Activated CD4-positive, alpha-beta T cell treated with anti-CD3 and anti-CD28 coated beads, Interleukin-2, amount 50 U/mL, for 24 hours (primary cell): ENCODE data around the gene CGB1.
"Not testable (repeated sequence)": the region's sequence is repeated elsewhere in the genome, so short reads cannot be mapped to it uniquely, and the experiment has no call there.

ENCODE experiments used
- DNase-seq, 2 donors: peaks; one replicate each; pipeline ENCODE4 v3.0.0-alpha.2; 2020; ENCODE audit warnings: low read depth in 1 of 2, low spot score in 1 of 2

The CGB1 gene

DNA sequence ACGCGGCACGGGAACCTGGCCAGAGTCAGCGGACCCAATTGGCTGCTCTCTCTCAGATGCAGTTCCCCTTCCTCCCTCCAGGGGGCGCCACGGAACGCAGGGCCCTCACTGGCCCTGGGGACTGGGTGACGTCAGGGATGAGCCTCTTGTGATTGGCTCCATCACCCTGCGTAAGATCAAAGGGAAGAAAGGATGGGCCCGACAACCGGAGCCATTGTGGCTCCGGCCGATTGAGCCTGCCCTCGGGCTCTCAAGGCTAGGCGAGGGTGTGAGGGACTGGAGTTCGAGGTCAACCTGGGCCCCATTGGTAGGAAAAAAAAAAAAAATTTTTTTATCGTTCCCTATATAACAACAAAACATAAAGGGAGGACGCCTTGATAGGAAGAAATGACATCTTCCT, at the start of gene CGB1:
Gene CGB1 (minus strand): TSS at position 81 of the 400 bp plus-strand sequence. CDS start 184 bp downstream, outside the sequence.
- not testable (repeated sequence) for DNase-seq

DNA sequence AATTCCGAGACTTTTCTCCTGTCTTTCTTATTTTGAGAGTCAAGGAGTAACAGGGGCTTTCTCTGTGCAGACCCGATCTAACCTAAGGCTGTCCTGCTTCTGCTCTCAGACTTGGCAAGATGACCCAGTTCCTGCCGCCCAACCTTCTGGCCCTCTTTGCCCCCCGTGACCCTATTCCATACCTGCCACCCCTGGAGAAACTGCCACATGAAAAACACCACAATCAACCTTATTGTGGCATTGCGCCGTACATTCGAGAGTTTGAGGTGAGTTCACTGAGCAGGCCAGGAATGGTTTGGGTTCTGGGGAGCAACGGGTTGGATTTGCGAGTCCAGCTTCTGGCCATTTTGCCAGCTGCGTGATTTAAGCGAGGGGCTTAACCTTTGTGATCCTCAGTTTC, 49.6 kb upstream of the CGB1 start:
- DNase-seq, result no peak

DNA sequence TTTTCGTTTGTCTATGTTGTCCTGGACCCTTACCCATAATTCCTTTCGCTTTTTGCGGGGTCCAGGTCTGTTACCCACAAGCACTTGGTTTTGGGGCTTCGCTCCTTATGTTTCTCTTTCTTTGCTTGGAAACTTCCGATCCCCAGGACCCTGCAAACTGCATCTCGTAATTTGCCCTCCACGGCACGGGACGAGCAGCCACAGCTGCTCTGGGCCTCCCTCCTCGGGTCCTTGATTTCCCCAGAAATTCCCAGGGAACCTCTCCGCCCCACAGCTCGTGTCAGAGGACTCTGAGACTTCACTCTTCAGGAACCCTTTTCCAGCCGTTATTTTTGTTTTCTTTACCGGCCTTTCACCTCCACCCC, 49.2 kb upstream of the CGB1 start:
- no peak for DNase-seq

DNA sequence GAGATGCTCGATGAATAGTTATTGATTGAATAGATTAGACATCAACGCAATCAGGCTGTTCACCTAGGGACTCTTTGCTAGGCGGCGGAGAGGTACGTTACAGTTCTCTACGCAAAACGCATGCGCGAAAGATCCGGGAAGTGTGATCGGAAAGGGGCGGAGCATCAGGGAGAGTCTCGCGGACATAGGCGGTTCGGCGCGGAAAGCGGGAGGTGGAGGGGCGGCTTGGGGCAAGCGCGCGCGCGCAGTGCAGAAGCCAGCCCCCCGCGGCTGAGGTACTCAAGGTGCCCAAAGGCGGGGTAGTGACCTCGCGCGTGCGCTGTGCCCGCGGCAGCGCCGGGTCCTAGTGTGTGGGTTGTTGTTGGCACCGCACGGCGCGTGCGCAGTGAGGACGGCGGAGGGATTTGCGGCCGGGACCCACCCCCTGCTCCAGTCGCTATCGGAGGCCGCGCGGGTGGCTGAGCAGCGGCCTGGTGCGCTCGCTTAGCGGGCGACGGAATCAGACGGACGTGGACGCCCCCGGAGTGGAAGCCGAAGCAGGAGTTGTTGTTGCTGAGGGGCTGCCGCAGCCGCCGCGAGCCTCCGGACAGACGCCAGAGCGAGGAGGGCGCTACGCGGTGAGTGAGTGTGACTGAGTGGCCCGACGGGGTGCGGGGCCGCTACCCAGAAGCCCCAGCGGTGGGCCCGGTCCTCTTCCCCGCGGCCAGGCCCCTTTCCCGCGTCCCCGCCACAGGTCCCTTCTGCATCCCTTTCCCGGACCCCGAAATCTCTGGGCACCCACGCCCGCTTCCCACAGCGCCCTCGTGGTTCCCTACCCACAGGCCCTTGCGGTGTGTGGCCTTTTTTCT, 48.5 kb upstream of the CGB1 start, which contains the start of gene SNRNP70:
Gene SNRNP70 (plus strand): TSS at position 432 of the 848 bp plus-strand sequence. CDS start 964 bp downstream, outside the sequence.
- DNase-seq, result peak; percentile 98 to 99

DNA sequence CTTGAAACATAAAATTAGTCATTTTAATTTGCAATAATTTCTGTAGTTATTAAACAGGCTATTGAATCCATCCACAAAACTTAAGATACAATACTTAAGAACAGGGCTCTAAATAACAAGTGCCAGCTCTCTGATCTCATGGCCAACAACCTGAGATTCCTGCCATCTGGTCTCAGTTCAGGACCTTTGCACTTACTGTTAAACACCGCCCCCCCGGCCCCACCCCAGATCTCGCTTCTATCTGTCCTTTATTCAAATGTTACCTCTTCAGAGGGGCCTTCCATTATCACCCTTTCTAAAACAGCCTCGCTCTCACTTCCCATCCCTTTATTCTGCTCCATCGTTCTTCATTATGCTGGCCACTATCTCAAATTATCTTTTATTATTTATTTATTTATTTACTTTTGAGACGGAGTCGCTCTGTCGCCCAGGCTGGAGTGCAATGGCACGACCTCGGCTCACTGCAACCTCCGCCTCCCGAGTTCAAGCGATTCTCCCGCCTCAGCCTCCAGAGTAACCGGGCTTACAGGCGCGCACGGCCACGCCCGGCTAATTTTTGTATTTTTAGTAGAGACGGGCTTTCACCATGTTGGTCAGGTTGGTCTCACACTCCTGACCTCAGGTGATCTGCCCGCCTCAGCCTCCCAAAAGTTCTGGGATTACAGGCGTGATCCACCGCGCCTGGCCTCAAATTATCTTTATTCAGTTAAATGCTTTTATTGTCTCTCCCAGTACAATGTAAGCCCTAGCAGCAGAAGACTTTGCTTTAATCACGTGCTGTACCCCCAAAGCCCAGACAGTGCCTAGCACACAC, 47.7 kb upstream of the CGB1 start:
- DNase-seq, result no peak

DNA sequence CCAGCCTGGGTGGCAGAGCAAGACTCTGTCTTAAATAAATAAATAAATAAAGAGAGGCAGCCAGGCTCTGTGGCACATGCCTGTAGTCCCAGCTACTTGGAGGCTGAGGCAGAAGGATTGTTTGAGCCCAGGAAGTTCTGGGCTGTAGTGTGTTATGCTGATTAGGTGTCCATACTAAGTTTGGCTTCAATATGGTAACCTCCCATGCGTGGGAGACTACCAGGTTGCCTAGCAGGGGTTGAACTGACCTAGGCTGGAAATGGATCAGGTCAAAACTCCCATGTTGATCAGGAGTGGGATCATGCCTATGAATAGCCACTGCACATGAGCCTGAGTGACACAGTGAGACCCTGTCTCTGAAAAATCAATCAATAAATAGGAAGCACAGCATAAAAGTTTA, 44.6 kb upstream of the CGB1 start:
- no peak for DNase-seq

DNA sequence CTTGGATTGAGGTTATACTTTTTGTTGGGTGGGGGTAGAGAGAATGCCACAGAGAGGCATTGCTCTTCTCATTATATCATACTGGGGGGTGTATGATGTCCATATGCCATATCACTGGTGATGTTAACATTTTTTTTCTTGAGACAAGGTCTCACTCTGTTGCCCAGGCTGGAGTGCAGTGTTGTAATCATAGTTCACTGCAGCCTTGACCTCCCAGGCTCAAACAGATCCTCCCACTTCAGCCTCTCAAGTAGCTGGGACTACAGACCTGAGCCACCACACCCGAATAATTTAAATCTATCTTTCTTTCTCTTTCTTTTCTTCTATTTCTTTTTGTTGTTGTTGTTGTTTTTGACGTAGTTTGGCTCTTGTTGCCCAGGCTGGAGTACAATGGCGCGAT, 43.7 kb upstream of the CGB1 start:
- no peak for DNase-seq

DNA sequence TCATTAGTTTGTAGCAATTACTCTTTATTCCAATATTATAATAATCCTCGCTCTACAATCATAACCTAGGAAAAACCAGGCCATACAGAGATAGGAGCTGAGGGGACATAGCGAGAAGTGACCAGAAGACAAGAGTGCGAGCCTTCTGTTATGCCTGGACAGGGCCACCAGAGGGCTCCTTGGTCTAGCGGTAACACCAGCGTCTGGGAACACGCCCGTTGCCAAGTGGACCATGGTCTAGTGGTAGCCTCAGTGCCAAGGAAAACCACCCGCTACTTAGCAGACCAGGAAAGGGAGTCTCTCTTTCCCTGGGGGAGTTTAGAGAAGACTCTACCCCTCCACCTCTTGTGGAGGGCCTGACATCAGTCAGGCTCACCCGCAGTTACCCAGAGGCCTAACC, 38.2 kb upstream of the CGB1 start:
- not testable (repeated sequence) for DNase-seq

DNA sequence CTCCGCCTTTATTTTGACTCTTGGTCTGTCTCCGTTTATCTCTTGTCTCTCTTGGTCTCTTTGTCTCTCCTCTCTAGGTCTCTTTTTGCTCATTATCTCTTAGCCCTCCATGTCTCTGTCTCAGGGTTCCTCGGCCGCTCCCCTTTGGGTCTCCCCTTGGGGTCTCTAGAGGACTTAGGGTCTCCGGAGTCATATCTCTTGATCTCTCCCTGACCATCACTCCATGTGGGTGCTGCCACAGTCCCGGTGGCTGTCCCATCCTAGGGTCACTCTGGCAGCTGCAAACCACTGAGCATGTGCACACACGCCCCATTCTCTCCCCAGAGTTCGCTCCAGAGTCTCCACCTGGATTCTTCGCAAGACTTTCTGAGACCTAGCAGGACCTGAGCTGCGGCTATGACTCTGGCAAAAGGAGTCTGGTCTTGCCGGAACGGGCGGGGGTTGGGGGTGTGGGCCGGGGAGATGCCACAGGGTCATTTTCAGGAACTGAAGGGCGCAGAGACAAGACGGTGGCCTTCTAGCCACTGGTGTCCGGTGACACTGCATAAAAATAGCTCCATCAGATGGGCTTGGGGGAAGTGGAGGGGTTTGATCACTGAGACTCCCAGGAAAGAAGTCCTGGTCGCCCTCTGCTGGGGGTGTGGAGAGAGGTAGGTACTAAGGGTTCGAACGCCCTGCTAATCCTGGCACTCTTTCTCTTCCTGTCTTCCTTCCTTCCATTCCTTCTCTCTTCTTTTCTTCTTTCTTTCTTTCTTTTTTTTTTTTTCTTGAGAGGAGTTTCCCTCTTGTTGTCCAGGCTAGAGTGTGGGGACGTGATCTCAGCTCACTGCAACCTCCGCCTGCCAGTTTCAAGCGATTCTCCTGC, 37.1 kb upstream of the CGB1 start:
- DNase-seq, result no peak

DNA sequence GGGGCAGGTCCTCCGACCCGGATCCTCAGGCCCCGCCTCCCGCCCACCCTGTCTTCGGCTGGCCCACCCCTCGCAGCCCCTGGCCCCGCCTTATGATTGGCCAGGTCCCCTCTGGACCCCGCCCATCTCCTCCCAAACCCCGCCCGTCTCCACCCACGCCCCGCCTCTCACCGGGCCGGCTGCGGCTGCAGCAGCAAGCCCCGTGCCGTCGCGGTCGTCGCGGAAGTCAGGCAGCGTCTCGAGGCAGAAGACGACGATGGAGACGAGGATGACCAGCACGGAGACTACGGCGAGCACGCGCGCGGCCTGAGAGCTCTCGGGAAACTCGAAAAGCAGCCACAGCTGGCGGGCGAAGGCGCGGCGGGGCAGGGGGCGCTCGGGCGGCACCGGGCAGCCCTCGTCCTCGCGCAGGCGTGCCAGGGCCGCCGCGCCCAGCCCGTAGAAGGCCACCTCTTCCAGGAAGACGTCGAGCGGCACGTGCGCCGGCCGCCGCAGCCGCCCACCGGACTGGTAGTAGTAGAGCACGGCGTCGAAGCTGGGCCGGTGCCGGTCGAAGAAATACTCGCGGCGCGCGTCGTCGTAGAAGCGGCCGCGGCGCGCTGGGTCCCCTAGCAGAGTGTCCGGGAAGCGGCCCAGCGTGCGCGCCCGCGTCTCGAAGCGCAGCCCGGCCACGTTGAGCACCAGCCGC, 35.3 kb upstream of the CGB1 start:
- no peak for DNase-seq

DNA sequence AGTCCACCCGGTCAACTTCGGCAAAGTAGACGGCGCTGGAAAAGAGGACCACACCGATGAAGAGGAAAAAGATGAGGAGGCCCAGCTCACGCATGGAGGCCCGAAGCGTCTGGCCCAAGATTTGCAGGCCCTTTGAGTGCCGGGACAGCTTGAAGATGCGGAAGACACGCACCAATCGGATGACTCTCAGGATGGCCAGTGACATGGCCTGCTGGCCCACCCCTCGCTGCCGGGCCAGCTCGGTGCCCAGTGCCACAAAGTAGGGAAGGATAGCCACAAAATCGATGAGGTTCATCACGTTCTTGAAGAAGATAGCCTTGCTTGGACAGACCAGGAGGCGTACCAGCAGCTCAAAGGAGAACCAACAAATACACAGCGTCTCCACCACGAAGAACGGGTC, 33.7 kb upstream of the CGB1 start:
- DNase-seq, result no peak

DNA sequence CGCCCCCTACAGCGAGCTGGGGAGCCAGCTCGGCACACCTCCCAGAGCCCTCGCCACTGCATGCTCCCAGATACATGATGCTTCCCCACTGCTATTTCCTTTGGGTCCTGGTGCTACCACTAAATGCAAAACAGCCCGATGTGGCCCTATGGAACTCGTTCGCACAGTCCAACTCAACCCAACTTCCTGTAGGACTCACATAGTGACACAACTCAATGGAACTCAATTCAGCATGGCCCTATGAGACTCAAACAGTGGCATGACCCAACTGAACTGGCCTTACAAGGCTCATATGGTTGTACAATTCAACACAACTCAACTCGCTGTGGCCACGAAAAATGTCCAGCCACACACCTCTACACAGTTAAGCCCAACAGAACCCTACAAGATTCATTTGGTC, 32.3 kb upstream of the CGB1 start:
- DNase-seq, result no peak

DNA sequence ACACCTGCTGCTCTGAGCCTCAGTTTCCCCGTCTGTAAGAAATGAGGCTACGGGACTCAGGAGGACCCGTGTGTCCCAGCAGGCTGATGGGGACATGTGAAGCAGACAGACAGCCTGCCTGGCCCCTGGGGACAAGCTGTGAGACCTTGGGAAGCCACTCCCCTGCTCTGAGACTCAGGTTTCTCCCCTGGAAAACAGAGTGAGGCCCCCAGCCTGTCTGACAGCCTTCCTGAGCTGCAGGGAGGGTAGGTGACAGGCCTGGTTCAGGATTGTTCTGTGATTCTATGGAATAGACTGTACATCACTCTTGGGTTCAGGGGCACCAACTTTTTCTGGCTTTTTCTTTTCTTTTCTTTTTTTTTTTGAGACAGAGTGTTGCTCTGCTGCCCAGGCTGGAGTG, 30.9 kb upstream of the CGB1 start:
- no peak for DNase-seq

DNA sequence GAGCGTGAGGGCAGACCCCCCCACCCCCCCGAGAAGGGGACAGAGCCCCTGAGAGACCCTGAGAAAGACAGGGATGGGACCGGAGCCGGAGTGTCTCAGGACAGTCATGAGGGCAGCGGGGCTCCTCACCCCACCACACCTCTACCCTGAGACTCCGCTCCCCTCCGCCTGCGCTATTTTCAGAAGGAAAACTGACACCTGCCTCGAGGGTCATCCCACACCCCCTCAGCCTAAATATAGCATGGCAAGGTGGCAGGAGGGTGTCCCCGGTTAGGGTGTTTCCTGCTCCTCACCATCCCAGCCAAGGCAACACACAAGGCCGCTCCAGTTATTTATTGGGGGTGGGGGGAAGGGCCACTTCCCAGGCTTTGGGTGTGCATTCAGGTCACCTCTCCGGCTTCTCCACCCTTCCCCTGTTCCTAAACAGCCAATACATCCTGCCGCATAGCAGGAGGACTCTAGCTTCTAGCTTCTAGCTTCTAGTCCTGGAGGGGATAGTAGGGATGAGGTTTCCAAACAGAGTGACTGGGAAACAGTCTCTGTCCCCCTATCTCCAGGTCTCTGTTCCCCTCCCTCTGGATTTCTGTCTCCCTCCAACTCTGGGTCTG, 29.3 kb upstream of the CGB1 start:
- DNase-seq, result no peak

DNA sequence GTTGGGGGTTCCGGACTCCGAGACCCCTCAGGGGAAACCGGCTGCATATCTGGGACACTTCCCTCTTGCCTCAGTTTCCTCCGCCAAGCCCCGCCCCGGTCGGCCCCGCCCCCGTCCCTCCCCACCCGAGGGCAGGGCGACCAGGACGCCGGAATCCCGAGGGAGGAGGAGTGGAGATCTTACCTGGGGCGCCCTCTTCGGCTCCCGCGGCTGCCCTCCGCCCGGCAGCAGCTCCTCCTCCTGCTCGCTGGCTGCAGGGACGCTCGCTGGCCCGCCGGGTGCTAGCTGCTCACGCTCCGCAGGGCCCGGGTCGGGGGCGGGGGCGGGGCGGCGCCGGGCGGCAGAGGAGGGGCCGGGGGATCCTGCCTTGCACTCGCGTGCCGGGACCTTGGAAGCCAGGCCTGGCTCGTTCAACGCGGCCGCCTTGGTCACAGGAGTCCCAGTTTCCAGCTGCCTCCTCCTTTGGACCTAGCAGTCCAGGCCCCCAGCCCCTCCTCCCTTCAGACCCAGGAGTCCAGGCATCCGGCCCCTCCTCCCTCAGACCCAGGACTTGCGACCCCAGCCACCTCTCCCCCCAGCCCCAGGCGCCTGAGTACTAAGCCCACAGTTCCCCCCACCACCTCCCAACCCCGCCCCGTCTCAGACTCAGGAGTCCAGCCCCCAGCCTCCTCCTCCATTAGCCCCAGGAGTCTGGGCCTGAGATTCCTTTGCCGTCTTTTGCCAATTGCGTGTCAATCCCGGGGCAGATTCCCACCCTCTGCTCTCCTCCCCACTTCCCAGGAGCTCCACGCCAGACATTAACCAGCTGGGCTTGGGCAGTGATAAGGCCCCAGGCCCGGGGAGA, 28.3 kb upstream of the CGB1 start, which contains the start of gene NTF4:
Gene NTF4 (minus strand): TSS at position 51 of the 844 bp plus-strand sequence. CDS start 2,821 bp downstream, outside the sequence.
- DNase-seq, result no peak

DNA sequence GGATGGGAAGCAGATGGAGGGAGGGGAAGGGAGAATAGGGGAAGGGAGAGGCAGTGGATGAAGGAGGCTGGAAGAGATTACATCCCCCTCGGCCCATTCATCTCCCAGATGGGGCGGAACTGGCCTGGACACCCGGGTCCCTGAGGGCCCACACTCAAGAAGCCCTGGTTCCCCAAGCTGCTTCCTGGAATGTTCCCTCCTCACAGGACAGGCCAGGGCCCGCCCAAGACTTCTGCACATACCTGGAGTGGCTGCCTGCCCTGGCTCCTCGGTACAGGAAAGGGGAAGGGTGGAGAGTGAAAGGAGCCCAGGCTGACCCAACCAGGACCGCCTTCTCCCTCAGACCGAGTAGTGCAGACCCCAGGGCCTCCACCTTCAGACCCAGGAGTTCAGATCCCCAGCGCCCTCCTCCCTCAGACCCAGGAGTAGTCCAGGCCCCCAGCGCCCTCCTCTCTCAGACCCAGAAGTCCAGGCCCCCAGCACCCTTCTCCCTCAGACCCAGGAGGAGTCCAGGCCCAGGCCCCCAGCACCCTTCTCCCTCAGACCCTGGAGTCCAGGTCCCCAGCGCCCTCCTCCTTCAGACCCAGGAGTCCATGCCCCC, 27.4 kb upstream of the CGB1 start:
- DNase-seq, result no peak

DNA sequence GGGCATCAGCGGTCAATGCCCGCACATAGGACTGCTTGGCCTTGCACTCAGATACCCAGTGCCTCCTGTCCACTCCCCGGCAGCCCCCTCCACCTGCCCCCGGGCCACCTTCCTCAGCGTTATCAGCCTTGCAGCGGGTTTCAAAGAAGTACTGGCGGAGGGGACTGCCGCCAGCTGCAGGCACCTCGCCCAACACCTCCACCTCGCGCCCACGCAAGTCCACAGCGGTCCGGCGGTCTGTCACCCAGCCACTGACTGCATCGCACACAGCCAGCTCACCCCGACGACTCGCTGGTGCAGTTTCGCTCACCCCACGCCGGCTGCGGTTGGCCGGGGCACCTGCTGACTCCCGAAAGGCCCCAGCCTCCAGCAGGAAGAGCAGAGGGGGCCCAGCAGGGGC, 24.8 kb upstream of the CGB1 start:
- DNase-seq, result no peak

DNA sequence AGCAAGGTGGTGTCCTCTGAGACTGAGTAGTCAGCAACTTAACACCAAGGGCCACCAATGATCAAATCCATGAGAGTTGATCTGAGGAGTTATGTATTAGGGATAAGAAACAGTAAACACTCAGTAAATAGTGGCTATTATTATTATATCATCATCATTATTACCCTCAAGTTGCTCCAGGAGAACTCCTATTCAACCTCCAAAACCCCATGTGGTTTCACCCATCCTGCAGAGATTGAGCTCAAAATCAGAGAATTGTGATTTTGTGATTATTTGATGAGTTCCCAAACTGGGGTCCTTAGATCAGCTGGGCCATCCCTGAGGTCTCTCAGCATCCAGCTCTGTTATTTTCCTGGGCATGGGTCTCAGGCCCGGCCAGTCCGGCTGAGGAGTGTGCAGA, 24.3 kb upstream of the CGB1 start:
- DNase-seq, result no peak

DNA sequence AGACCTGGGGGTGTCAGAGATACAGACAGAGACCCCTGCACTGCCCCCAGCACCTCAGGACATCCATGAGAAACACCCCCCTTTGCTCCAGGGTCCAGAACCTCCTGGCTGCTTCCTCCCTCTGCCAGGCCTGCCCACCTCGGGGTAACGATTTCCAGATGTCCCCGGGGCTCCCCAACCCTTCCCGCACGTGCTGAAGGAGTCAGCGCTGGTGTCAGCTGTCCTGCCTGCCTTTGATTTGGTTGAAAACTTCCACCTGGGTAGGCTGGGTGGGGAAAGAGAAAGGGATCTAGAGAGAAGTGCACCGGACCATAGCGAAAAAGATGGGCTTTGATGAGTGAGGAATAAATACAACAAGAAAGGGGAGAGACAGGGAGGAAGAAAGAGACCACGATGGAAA, 22.4 kb upstream of the CGB1 start:
- DNase-seq, result no peak
